GM13977 (cell line): ENCODE measurements around the gene DNAJC5G.

Source experiments
- DNase-seq: peaks from one replicate; pipeline ENCODE4 v3.0.0; 2012; ENCODE audit warnings: low spot score
- in situ Hi-C: fragments of 300-500 bp; cut with MboI; formaldehyde crosslinking; loops from one replicate; pipeline ENCODE4 v1.12.0; 2022; ENCODE audit warnings: low sequenced_read_pairs, low pct_unique_long_range_greater_than_20kb, mixed read lengths, inconsistent platforms; ENCODE audit not compliant: unreplicated experiment
- TF ChIP-seq, protein P1 (sequence below): IDR thresholded peaks from 2 replicates; pipeline ENCODE4 v1.5.1; 2012; ENCODE audit warnings: mild to moderate bottlenecking, control low read depth; ENCODE audit not compliant: insufficient read depth; ENCODE audit errors: extremely low read depth, missing control alignments

DNAJC5G gene

DNA sequence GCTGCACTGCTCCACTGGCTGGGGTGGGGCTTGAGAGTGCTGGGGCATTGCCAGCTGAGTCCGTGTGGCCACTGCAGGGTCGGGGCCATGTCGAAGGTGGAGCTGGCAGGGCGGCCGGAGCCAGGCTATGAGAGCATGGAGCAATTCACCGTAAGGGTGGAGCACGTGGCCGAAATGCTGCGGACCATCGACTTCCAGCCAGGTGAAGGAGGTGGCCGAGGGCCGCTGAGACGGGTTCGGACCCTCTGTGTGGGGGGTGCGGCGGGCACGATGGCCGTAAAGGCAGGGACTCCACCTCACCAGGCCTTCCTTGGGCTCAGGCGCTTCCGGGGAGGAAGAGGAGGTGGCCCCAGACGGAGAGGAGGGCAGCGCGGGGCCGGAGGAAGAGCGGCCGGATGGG lies 30.9 kb downstream of the DNAJC5G start:
- TF ChIP-seq, protein P1, sequence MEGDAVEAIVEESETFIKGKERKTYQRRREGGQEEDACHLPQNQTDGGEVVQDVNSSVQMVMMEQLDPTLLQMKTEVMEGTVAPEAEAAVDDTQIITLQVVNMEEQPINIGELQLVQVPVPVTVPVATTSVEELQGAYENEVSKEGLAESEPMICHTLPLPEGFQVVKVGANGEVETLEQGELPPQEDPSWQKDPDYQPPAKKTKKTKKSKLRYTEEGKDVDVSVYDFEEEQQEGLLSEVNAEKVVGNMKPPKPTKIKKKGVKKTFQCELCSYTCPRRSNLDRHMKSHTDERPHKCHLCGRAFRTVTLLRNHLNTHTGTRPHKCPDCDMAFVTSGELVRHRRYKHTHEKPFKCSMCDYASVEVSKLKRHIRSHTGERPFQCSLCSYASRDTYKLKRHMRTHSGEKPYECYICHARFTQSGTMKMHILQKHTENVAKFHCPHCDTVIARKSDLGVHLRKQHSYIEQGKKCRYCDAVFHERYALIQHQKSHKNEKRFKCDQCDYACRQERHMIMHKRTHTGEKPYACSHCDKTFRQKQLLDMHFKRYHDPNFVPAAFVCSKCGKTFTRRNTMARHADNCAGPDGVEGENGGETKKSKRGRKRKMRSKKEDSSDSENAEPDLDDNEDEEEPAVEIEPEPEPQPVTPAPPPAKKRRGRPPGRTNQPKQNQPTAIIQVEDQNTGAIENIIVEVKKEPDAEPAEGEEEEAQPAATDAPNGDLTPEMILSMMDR = no peak
- in situ Hi-C loops = no loop called here
- DNase-seq = no peak

GRCh38 chr2:27306573-27307286 lies 31.5 kb downstream of the DNAJC5G start:
- in situ Hi-C loops = no loop called here
- DNase-seq = peak; percentile 38
- TF ChIP-seq, protein P1 = no peak

- in situ Hi-C loops = no loop called here
- TF ChIP-seq, protein P1 = no peak
- no peak for DNase-seq
Observed at GRCh38 chr2:27307287-27307544, 32.0 kb downstream of the DNAJC5G start.

- TF ChIP-seq, protein P1 = no peak
- in situ Hi-C loops = no loop called here
- no peak for DNase-seq
Observed at GRCh38 chr2:27307545-27308358, 32.5 kb downstream of the DNAJC5G start.

DNA sequence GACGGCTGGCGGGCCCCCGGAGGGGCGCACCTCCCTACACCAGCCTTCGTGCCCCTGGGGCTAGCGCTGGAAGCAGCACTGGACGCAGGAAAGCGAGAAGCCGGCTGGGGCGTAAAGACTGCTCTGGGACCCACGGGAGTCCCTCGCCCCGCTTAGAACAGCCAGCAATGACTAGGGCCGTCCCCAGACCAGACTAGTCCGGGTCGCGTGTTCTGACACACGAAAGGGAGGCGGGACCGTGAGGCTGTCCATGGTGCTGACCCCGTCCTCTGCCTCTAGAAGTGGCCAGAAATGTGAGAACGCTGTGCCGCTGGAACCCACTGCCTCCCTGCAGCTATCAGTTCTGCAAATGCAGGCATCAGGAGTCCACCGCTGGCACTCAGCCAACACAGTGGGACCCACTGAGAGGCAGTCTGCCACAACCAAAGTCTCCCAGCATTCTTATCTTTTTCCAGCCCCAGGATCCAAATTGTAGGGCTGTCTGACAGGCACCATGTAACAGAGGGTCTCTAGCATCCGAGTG lies 33.2 kb downstream of the DNAJC5G start, which contains the start of gene UCN:
Gene UCN (minus strand): TSS at position 87 of the 523 bp plus-strand sequence. CDS start 550 bp downstream, outside the sequence.
- TF ChIP-seq, protein P1 = no peak
- DNase-seq = no peak
- in situ Hi-C loops = no loop called here

GRCh38 chr2:27309651-27310050 lies 34.4 kb downstream of the DNAJC5G start:
- DNase-seq = no peak
- TF ChIP-seq, protein P1 = no peak
- in situ Hi-C loops = no loop called here
